B cell (primary cell): ENCODE measurements around the gene OPA1. TPM values are rescaled to one million over a fixed set of nuclear protein-coding genes. Genes with fewer than 3 reads are reported as not detected.

Experiments used
- ATAC-seq: fragments of 200-7000 bp; cut with Tn5 transposase; one replicate; pipeline ENCODE4 v1.10.0; 2021; ENCODE audit warnings: low read depth, mild to moderate bottlenecking, moderate number of reproducible peaks, moderate library complexity
- CTCF ChIA-PET: fragments of 350-600 bp; sonication (Branson Sonifier 250); formaldehyde crosslinking; loops from one replicate; lab custom pipeline; 2021; ENCODE audit warnings: antibody characterized with exemption, inconsistent platforms; lab: Charles Lee
- POLR2A ChIA-PET: fragments of 350-600 bp; sonication (Branson Sonifier 250); formaldehyde crosslinking; loops from one replicate; lab custom pipeline; 2021; ENCODE audit warnings: antibody characterized with exemption; lab: Charles Lee
- DNase-seq: peaks from one replicate; pipeline ENCODE4 v3.0.0; 2013
- H2AFZ ChIP-seq: 2 replicates; pipeline ENCODE4 v1.6.1; 2012; ENCODE audit warnings: mild to moderate bottlenecking, low read depth, low read length; ENCODE audit not compliant: insufficient read depth, poor library complexity, severe bottlenecking
- H3K27ac ChIP-seq, 2 donors: 1 replicate in 1 of 2; 2 replicates in 1 of 2; pipeline ENCODE4 v1.5.1; 2012 to 2013; ENCODE audit warnings: low read length in 2 of 2, mild to moderate bottlenecking in 2 of 2, moderate library complexity in 1 of 2
- H3K27me3 ChIP-seq, 4 experiments: fragments of 200-600 bp in 1 of 4; sonication (generic) in 1 of 4; replicated peaks in 1 of 4; 1 replicate in 2 of 4; 2 replicates in 2 of 4; pipeline versions ENCODE4 v1.6.1 to v1.7.0; 2013 to 2016; ENCODE audit warnings: low read length in 3 of 4, mild to moderate bottlenecking in 2 of 4, mixed read lengths in 1 of 4, moderate library complexity in 1 of 4; ENCODE audit not compliant: insufficient read depth in 4 of 4, control insufficient read depth in 3 of 4; ENCODE audit errors: control extremely low read depth in 1 of 4
- H3K36me3 ChIP-seq, 2 experiments: replicated peaks in 1 of 2; 1 replicate in 1 of 2; 2 replicates in 1 of 2; pipeline versions ENCODE4 v1.6.1 to v1.7.1; 2013; ENCODE audit warnings: low read length in 1 of 2; ENCODE audit not compliant: insufficient read depth in 2 of 2, control insufficient read depth in 1 of 2; ENCODE audit errors: control extremely low read depth in 1 of 2, extremely low read depth in 1 of 2
- H3K4me1 ChIP-seq, 2 donors: fragments of 200-600 bp in 1 of 2; sonication (generic) in 1 of 2; 1 replicate in 1 of 2; 2 replicates in 1 of 2; pipeline versions ENCODE4 v1.5.1 to v1.6.1; 2013 to 2017; ENCODE audit warnings: low read length in 2 of 2; ENCODE audit not compliant: control insufficient read depth in 2 of 2, insufficient read depth in 2 of 2
- H3K4me2 ChIP-seq: replicated peaks from 2 replicates; pipeline ENCODE3; 2012; ENCODE audit warnings: mild to moderate bottlenecking, low read depth, low read length; ENCODE audit not compliant: poor library complexity, severe bottlenecking
- H3K4me3 ChIP-seq, 5 experiments: fragments of 200-600 bp in 1 of 5; sonication (generic) in 1 of 5; 1 replicate in 3 of 5; 2 replicates in 2 of 5; pipeline versions ENCODE4 v1.5.1 to v1.7.0; 2011 to 2016; ENCODE audit warnings: low read length in 4 of 5, mild to moderate bottlenecking in 4 of 5, low read depth in 2 of 5, control low read depth in 1 of 5, moderate library complexity in 1 of 5; ENCODE audit not compliant: insufficient read depth in 1 of 5; ENCODE audit errors: control extremely low read depth in 1 of 5, extremely low read depth in 1 of 5
- H3K79me2 ChIP-seq: fragments of 200-600 bp; sonication (generic); one replicate; pipeline ENCODE4 v1.6.0; 2016; ENCODE audit warnings: low read length; ENCODE audit not compliant: control insufficient read depth, insufficient read depth
- H3K9ac ChIP-seq: fragments of 200-600 bp; sonication (generic); 2 replicates; pipeline ENCODE4 v1.6.1; 2017; ENCODE audit warnings: mild to moderate bottlenecking, low read length, moderate library complexity
- H3K9me3 ChIP-seq, 3 donors: one replicate each; pipeline versions ENCODE4 v1.6.1 to v1.7.1; 2013; ENCODE audit warnings: low read length in 2 of 3; ENCODE audit not compliant: control insufficient read depth in 2 of 3, insufficient read depth in 1 of 3; ENCODE audit errors: control extremely low read depth in 1 of 3
- H4K20me1 ChIP-seq: 2 replicates; pipeline ENCODE4 v1.6.0; 2012; ENCODE audit warnings: mild to moderate bottlenecking, low read length; ENCODE audit not compliant: insufficient read depth, control insufficient read depth, poor library complexity, severe bottlenecking
- H3K27ac Mint-ChIP-seq: one replicate; pipeline ENCODE4 v1.8.0; 2021; ENCODE audit warnings: mixed read lengths
- H3K27me3 Mint-ChIP-seq: one replicate; pipeline ENCODE4 v1.8.0; 2021; ENCODE audit warnings: mixed read lengths
- H3K4me1 Mint-ChIP-seq: one replicate; pipeline ENCODE4 v1.8.0; 2021; ENCODE audit warnings: mixed read lengths
- H3K4me3 Mint-ChIP-seq: one replicate; pipeline ENCODE4 v1.8.0; 2021; ENCODE audit warnings: mixed read lengths
- H3K9me3 Mint-ChIP-seq: one replicate; pipeline ENCODE4 v1.8.0; 2022; ENCODE audit warnings: mixed read lengths; ENCODE audit not compliant: insufficient read depth
- EZH2 ChIP-seq: IDR thresholded peaks from 2 replicates; pipeline ENCODE4 v1.6.1; 2012; ENCODE audit warnings: borderline replicate concordance, low read depth, mild to moderate bottlenecking, moderate library complexity, low read length; ENCODE audit not compliant: insufficient read depth, poor library complexity, severe bottlenecking
- WGBS: methylation state at CpG from one replicate; pipeline ENCODE4 v1.1.5; 2013; ENCODE audit warnings: missing lambda C conversion rate; ENCODE audit not compliant: insufficient coverage; 5-methylcytosine and 5-hydroxymethylcytosine counted together
- intact Hi-C: fragments of 100-400 bp; cut with micrococcal nuclease; formaldehyde crosslinking; loops from one replicate; pipeline ENCODE4 v1.10.0; 2022
- polyA plus RNA-seq: library from polyadenylated mRNA; depleted of rRNA; stranded (reverse); fragments of >200 nt; gene quantifications from 2 replicates; pipeline ENCODE4 v1.2.3, GENCODE V29; 2012
- total RNA-seq, 2 donors: library from RNA; stranded (reverse); fragments of 120-200 nt in 1 of 2; gene quantifications; 1 replicate in 1 of 2; 2 replicates in 1 of 2; pipeline versions ENCODE4 v1.2.3 to v1.2.4, GENCODE V29; 2013 to 2022
- TF ChIP-seq, protein P1 (sequence below): fragments of 200-600 bp; IDR thresholded peaks from one replicate; pipeline ENCODE4 v1.8.0; 2022; ENCODE audit warnings: antibody characterized with exemption, mild to moderate bottlenecking

The OPA1 gene
- total and polyA plus RNA-seq, 2 donors (not counting 1 experiment from before 2014, with no cell fraction given): 9.1 to 62.8 TPM

- Histone ChIP-seq H3K79me2 (no peaks in the 10 kb centered on the region), H3K9me3 (peaks cover 0 to 23% (median 17%) of the 10 kb centered on the region in 3 donors), H3K9ac (no peak overlapping the region), H3K36me3 (no peaks in the 10 kb centered on the region), H3K27ac (no peak overlapping the region), H3K4me1 (peaks cover 12 to 16% of the 10 kb centered on the region in 2 donors), H2AFZ (no peak overlapping the region), H3K27me3 (peaks cover 0 to 4% (median 0%) of the 10 kb centered on the region in 4 experiments), H3K4me3 (no peak overlapping the region), H4K20me1 (no peaks in the 10 kb centered on the region), H3K4me2 (no peak overlapping the region)
- ATAC-seq: no peak
- no peak overlapping the region for H3K27ac Mint-ChIP-seq
- H3K9me3 Mint-ChIP-seq: no peaks in the 10 kb centered on the region
- WGBS: 79% methylated on average over 5 of the region's 5 CpGs
- POLR2A ChIA-PET: no interaction called here
- DNase-seq: no peak
- no peak for TF ChIP-seq EZH2
- TF ChIP-seq, protein P1, sequence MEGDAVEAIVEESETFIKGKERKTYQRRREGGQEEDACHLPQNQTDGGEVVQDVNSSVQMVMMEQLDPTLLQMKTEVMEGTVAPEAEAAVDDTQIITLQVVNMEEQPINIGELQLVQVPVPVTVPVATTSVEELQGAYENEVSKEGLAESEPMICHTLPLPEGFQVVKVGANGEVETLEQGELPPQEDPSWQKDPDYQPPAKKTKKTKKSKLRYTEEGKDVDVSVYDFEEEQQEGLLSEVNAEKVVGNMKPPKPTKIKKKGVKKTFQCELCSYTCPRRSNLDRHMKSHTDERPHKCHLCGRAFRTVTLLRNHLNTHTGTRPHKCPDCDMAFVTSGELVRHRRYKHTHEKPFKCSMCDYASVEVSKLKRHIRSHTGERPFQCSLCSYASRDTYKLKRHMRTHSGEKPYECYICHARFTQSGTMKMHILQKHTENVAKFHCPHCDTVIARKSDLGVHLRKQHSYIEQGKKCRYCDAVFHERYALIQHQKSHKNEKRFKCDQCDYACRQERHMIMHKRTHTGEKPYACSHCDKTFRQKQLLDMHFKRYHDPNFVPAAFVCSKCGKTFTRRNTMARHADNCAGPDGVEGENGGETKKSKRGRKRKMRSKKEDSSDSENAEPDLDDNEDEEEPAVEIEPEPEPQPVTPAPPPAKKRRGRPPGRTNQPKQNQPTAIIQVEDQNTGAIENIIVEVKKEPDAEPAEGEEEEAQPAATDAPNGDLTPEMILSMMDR: no peak
- H3K4me1 Mint-ChIP-seq: peaks cover 18% of the 10 kb centered on the region
- H3K4me3 Mint-ChIP-seq: no peak overlapping the region
- no peaks in the 10 kb centered on the region for H3K27me3 Mint-ChIP-seq
- intact Hi-C loops: no loop called here
- CTCF ChIA-PET: interaction anchor here (0.8 kb wide), 1 partner anchor 29 kb away, joined by 4 read pairs; no protein-coding TSS in a partner anchor
Observed at GRCh38 chr3:193712938-193713337, 119.9 kb downstream of the OPA1 start.

DNA sequence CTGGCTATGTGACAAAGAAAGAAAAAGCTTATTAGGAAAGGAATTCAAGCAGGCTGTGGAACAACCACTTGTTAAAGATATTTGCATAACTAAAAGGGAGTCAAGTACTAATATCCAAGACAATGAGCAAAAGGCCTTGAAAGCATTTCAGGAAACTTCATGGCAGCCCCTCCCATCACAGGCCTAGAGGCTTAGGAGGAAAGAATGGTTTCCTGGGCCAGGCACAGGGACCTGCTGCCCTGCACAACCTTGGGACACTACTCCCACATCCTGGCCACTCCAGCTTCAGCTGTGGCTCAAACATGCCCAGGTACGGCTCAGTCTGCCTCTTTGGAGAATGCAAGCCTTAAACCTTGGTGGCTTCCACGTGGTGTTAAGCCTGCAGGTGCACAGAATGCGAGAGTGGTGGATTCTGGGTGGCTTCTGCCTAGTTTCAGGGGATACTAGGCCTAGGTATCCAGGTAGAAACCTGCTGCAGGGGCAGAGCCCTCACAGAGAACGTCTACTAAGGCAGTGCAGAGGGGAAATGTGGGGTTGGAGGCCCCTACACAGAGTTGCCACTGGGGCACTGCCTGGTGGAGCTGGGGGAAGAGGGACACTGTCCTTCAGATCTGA, 121.6 kb downstream of the OPA1 start:
- ChIA-PET POLR2A (no interaction called here), CTCF (no interaction called here)
- ATAC-seq (no peak), DNase-seq (no peak)
- no peaks in the 10 kb centered on the region for H3K9me3 Mint-ChIP-seq
- H3K27me3 Mint-ChIP-seq: no peaks in the 10 kb centered on the region
- 88% methylated on average over 4 of the region's 4 CpGs for WGBS
- no peak overlapping the region for H2AFZ ChIP-seq
- no peak overlapping the region for H3K27ac Mint-ChIP-seq
- intact Hi-C loops: no loop called here
- no peaks in the 10 kb centered on the region for H3K36me3 ChIP-seq
- H3K9me3 ChIP-seq: peaks cover 0 to 23% (median 17%) of the 10 kb centered on the region in 3 donors
- H3K9ac ChIP-seq: no peak overlapping the region
- H4K20me1 ChIP-seq: no peaks in the 10 kb centered on the region
- TF ChIP-seq, protein P1: no peak
- no peak for TF ChIP-seq EZH2
- peaks cover 18% of the 10 kb centered on the region for H3K4me1 Mint-ChIP-seq
- no peak overlapping the region for H3K4me3 ChIP-seq
- no peak overlapping the region for H3K4me2 ChIP-seq
- peaks cover 0 to 4% (median 0%) of the 10 kb centered on the region in 4 experiments for H3K27me3 ChIP-seq
- peaks cover 12 to 16% of the 10 kb centered on the region in 2 donors for H3K4me1 ChIP-seq
- no peak overlapping the region for H3K27ac ChIP-seq
- no peak overlapping the region for H3K4me3 Mint-ChIP-seq
- no peaks in the 10 kb centered on the region for H3K79me2 ChIP-seq
